HG03432 (cell line): ENCODE data around the gene KHDRBS2.
"Not testable (repeated sequence)": the region's sequence is repeated elsewhere in the genome, so short reads cannot be mapped to it uniquely, and the experiment has no call there.

ENCODE experiments used
- ATAC-seq: cut with Tn5 transposase; IDR thresholded peaks from one replicate; pipeline ENCODE4 v1.9.1; 2021; ENCODE audit warnings: mild to moderate bottlenecking, moderate library complexity; ENCODE audit not compliant: unreplicated experiment

The KHDRBS2 gene

GRCh38 chr6:61886608-61887259 is 399.3 kb downstream of the KHDRBS2 start:
- peak; percentile 58 for ATAC-seq

GRCh38 chr6:61869632-61870400 is 416.2 kb downstream of the KHDRBS2 start:
- no peak for ATAC-seq

- no peak for ATAC-seq
These were observed 417.4 kb downstream of the KHDRBS2 start for GRCh38 chr6:61868507-61869080.

GRCh38 chr6:61867635-61868034 is 418.4 kb downstream of the KHDRBS2 start:
- no peak for ATAC-seq

- no peak for ATAC-seq
These were observed 428.5 kb downstream of the KHDRBS2 start for GRCh38 chr6:61857541-61857940.

GRCh38 chr6:61841958-61842357 is 444.1 kb downstream of the KHDRBS2 start:
- no peak for ATAC-seq

- no peak for ATAC-seq
These were observed 450.8 kb downstream of the KHDRBS2 start for GRCh38 chr6:61835237-61835636.

- ATAC-seq = no peak
These were observed 452.8 kb downstream of the KHDRBS2 start for GRCh38 chr6:61833176-61833755.

- no peak for ATAC-seq
These were observed 468.3 kb downstream of the KHDRBS2 start for GRCh38 chr6:61817716-61818115.

- ATAC-seq = no peak
These were observed 476.0 kb downstream of the KHDRBS2 start for GRCh38 chr6:61810047-61810446.

GRCh38 chr6:61809004-61809595 is 476.9 kb downstream of the KHDRBS2 start:
- peak; percentile 72 for ATAC-seq

GRCh38 chr6:61787998-61788397 is 498.0 kb downstream of the KHDRBS2 start:
- ATAC-seq = no peak

GRCh38 chr6:61769446-61769845 is 516.6 kb downstream of the KHDRBS2 start:
- not testable (repeated sequence) for ATAC-seq

- no peak for ATAC-seq
These were observed 530.3 kb downstream of the KHDRBS2 start for GRCh38 chr6:61755739-61756138.

GRCh38 chr6:61751986-61752385 is 534.0 kb downstream of the KHDRBS2 start:
- no peak for ATAC-seq

- ATAC-seq = no peak
These were observed 540.0 kb downstream of the KHDRBS2 start for GRCh38 chr6:61745994-61746393.

GRCh38 chr6:61711849-61712248 is 574.2 kb downstream of the KHDRBS2 start:
- no peak for ATAC-seq

- ATAC-seq = no peak
These were observed 597.9 kb downstream of the KHDRBS2 start for GRCh38 chr6:61688165-61688564.

GRCh38 chr6:61682562-61682961 is 603.5 kb downstream of the KHDRBS2 start:
- ATAC-seq = no peak

- ATAC-seq = no peak
These were observed 606.4 kb downstream of the KHDRBS2 start for GRCh38 chr6:61679625-61680024.

GRCh38 chr6:61675734-61676133 is 610.3 kb downstream of the KHDRBS2 start:
- ATAC-seq = no peak
